Gastrocnemius medialis (tissue), 4 donors: ENCODE data around the gene LPAR1.

Experiments used
- CTCF ChIP-seq, 5 experiments: fragments of 450-650 bp in 3 of 5; fragments of 200-600 bp in 2 of 5; sonication (generic) in 2 of 5; IDR thresholded peaks in 4 of 5; conservative IDR thresholded peaks in 1 of 5; 1 replicate in 4 of 5; 2 replicates in 1 of 5; pipeline ENCODE4 v1.5.1; 2016 to 2019; ENCODE audit warnings: antibody characterized with exemption in 5 of 5, mild to moderate bottlenecking in 3 of 5, moderate library complexity in 3 of 5
- POLR2A ChIP-seq, 2 donors: fragments of 450-650 bp; IDR thresholded peaks; one replicate each; pipeline ENCODE4 v1.6.1; 2017; ENCODE audit warnings: antibody characterized with exemption in 2 of 2, mild to moderate bottlenecking in 2 of 2, moderate library complexity in 2 of 2

DNA sequence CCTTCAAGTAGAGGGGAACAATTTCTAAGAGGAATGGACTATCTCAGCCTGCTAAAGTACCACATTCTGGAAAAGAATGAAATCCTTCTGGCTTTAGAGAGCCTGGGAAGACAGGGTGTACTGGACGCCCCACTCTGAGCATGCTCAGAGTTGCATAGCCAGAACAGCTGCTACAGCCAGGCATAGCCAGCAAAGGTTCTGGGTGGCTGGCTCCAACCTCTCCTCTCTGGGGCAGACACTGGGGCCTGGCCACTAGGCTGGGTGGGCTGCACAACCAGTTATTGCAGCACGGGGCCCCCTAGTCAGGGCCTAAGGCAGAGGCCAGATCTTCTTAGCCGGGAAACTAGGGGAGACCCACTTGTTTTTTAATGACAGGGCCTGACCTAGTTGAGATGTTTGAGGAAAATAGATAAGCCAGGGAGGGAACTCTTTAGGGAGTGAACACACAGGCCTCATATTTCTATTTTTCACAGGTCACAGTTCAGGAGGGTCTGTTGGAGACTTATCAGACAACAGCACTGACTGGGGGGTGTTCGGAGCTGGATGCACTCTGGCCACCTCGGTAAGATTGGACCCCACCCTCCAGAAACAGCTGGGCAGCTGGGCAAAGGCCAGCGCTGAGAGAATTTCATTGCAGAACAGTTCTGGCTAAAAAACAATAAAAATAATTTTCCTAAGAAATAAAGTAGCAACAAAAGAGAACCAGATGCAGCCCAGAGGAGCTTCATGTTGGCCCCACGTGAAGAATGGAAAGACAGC, 142.9 kb downstream of the LPAR1 start:
- no peak for TF ChIP-seq CTCF (IDR thresholded peaks at IDR 0.05 in 4 of 5, conservative IDR thresholded peaks at IDR 0.05 in 1 of 5)
- no peak for TF ChIP-seq POLR2A (IDR thresholded peaks at IDR 0.05)
